Measurements from ENCODE around the gene RFNG. TPM values are rescaled to one million over a fixed set of nuclear protein-coding genes. Genes with fewer than 3 reads are reported as not detected.

The RFNG gene
- 13.7 TPM for total RNA-seq

DNA sequence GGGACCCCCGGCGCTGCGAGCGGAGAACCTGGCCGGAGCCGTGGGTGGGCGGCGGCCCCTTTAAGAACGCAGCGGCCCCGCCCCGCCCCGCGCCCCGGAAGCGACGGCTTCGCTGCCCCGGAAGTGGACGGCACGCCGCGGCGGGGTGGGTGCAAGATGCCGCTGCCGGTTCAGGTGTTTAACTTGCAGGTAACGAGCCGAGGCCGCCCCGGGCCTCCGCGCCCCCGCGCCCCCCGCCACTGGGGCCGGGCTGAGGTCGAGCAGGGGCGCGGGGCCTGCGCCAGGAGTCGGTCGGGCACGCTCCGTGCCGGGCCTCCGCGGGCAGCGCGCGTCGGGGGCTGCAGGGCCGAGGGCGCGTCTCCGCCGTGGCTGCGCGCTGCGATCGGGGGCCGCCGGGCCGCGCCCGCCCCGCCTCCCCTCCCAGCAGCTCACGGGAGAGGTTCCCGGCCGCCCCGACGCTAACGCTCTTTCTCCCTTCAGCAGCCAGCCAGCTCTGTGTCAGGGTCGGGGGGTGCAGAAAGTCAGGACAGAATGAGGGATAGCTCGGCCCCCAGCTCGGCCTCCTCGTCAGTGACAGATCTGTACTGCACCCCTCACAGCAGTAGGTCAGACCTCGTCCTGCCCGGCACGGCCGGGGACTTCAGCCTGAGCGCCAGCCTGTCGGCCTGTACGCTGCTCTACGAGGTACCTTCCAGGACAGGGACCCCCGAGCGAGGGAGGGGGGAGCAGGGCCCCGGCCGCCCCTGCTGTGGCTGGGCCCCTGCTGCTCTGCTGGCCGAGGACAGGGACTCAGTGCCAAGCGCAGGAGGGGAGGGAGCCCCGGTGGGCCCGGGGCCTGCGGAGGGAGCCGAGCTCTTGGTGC is at the start of gene RFNG, which contains the start of gene GPS1:
RFNG (minus strand) TSS at position 36 of the 862 bp plus-strand sequence. CDS start 45 bp downstream, outside the sequence.
GPS1 (plus strand) TSS at position 123 of the 862 bp plus-strand sequence; CDS start at position 157, 34 bp downstream.
- Histone ChIP-seq H3K4me3 (ENCODE audit: low read length) (peak within 1 kb of the TSS; percentile 56), H3K4me1 (ENCODE audit: insufficient read depth, low read length) (peaks cover 21% of the 10 kb centered on the region), H3K27me3 (ENCODE audit: insufficient read depth, low read length) (no peaks in the 10 kb centered on the region)

GRCh38 chr17:82101301-82101715 is 49.7 kb upstream of the RFNG start:
- Histone ChIP-seq H3K27me3 (ENCODE audit: insufficient read depth, low read length) (no peaks in the 10 kb centered on the region), H3K9me3 (ENCODE audit: low read depth, low read length) (no peaks in the 10 kb centered on the region), H3K4me3 (ENCODE audit: low read length) (no peak overlapping the region), H3K4me1 (ENCODE audit: insufficient read depth, low read length) (peaks cover 37% of the 10 kb centered on the region)

More for the DNA sequence above, at the start of gene RFNG, which contains the start of gene GPS1:
- H3K9me3 ChIP-seq (ENCODE audit: low read depth, low read length) = no peaks in the 10 kb centered on the region

DNA sequence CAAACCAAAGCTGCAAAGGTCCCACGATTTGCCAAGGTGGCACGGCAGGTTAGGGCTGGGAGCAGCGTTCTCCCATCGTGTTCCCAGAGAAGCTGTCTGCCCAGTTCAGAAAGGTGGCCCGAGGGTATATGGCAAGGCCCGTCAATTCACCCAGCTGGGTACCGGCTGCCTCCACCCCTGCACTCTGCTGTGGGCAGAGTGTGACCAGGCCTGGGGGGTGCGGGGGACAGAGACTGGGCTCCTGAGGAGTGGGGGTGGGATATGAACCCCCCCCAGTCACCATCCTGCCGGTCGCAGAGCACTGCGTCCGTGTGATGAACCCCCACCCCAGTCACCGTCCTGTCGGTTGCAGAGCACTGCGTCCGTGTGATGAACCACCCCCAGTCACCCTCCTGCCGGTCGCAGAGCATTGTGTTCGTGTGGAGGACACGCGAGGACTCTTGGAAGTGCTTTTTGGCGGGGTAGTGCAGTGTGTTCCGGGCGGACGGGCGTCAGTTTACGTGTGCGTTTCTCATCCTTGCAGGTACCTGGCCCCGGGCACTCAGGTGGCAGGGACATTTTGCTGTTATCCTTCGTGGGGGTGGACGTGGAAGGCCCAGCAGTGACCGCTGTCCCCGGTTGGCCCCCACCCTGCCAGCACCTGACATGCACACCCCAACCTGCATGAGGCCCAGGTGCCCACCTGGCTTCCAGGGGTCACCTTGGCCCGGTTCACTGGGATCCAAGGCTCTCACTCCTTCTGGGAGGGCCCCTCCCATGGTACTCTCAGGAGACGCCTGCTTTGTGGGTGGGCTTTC is 49.1 kb upstream of the RFNG start:
- H3K4me3 ChIP-seq (ENCODE audit: low read length) = no peak overlapping the region
- no peaks in the 10 kb centered on the region for H3K9me3 ChIP-seq (ENCODE audit: low read depth, low read length)
- H3K4me1 ChIP-seq (ENCODE audit: insufficient read depth, low read length) = peaks cover 32% of the 10 kb centered on the region
- H3K27me3 ChIP-seq (ENCODE audit: insufficient read depth, low read length) = no peaks in the 10 kb centered on the region

DNA sequence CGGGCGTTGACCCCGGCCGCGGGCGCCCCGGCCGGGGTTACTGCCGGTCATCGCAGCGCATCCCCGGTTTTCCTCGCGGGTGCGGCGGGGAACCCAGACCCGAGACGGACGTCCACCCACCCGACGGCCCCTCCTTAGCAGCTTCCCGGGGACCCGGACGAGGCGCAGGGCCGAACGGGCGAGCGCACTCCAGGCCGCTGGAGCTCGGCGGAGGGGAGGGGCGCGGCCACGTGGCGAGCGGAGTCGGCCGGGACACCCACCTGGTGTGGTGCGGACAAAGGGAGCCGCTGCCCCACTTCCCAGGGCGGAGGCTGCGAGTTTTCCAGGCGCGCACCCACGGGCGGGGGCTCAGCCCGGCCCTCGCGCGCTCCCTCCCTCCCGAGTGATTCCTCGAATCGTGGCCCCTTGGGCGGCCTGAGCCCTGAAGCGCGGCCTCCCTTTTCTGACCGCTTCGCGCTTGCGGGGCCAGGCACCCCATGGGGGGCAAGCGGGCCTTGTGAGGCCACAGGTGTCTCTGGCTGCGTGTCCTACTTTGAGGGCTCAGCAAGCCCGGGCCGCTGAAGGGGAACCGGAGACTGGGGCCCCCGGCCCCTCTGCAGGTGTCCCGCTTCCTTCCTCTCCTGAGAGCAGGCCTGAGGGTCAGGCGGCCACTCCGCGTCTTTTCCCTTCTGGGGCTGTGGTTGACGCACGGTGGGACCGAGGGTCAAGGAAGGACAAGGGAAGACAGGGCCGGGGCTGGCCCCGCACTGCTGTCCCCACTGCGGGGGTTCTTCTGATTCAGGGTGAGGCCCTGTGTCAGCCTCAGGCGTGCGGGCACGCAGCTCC is 47.5 kb upstream of the RFNG start:
- H3K27me3 ChIP-seq (ENCODE audit: insufficient read depth, low read length) = no peaks in the 10 kb centered on the region
- H3K4me3 ChIP-seq (ENCODE audit: low read length) = peak overlapping the region; percentile 50
- peaks cover 26% of the 10 kb centered on the region for H3K4me1 ChIP-seq (ENCODE audit: insufficient read depth, low read length)
- H3K9me3 ChIP-seq (ENCODE audit: low read depth, low read length) = no peaks in the 10 kb centered on the region

DNA sequence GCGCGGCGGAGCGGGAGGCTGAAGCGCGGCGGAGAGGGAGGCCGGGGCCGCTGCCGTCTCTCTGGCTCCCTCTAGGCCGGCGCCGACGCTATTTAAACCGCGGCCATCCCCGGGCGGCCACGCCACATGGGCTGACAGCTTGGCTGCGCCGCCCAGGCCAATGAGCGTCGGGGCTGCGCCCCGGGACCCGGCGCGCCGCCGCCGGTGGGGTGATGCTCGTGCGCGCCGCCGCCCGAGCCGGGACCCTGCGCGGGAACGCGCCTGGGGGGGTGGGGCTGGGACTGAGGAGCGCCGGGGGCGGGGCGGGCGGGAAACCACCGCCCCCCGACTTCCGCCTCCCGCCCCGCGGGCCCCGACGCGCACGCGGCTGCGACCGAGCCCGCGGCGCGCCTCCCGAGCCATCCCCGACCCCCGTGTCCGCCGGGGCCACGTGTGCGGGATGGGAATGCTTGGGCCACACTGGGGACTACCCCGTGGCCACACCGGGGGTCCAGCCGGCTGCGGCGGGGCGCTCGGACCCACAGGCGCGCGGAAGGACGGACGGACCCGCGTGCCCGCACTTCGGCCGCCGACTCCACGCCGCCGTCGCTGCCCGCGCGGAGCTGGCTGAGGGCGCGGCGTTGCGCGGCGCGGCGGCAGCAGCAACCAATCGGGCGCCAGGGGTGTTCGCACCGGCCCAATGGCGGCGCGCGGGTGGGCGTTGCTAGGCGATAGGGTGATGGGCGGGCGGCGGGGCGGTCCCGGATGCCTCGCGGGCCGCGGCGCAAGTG is 46.7 kb upstream of the RFNG start, which contains the start of gene FASN:
FASN (minus strand) TSS at position 68 of the 770 bp plus-strand sequence. CDS start 1,791 bp downstream, outside the sequence.
- Histone ChIP-seq H3K4me1 (ENCODE audit: insufficient read depth, low read length) (peaks cover 26% of the 10 kb centered on the region), H3K27me3 (ENCODE audit: insufficient read depth, low read length) (no peaks in the 10 kb centered on the region), H3K4me3 (ENCODE audit: low read length) (peak within 1 kb of the TSS; percentile 50), H3K9me3 (ENCODE audit: low read depth, low read length) (no peaks in the 10 kb centered on the region)

DNA sequence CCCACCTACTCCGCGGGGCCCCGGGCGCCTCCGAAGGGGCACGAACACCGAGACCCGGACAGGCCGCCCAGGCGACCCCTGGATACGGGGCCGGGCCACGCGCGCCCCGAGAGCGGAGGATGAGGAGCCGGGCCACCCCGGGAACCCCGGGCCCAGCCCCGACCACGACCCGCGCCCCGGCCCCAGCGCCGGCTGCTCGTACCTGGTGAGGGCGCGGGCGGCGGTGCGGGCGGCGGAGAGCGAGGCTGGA is 46.2 kb upstream of the RFNG start:
- Histone ChIP-seq H3K9me3 (ENCODE audit: low read depth, low read length) (no peaks in the 10 kb centered on the region), H3K4me1 (ENCODE audit: insufficient read depth, low read length) (peaks cover 26% of the 10 kb centered on the region), H3K27me3 (ENCODE audit: insufficient read depth, low read length) (no peaks in the 10 kb centered on the region), H3K4me3 (ENCODE audit: low read length) (peak overlapping the region; percentile 50)

DNA sequence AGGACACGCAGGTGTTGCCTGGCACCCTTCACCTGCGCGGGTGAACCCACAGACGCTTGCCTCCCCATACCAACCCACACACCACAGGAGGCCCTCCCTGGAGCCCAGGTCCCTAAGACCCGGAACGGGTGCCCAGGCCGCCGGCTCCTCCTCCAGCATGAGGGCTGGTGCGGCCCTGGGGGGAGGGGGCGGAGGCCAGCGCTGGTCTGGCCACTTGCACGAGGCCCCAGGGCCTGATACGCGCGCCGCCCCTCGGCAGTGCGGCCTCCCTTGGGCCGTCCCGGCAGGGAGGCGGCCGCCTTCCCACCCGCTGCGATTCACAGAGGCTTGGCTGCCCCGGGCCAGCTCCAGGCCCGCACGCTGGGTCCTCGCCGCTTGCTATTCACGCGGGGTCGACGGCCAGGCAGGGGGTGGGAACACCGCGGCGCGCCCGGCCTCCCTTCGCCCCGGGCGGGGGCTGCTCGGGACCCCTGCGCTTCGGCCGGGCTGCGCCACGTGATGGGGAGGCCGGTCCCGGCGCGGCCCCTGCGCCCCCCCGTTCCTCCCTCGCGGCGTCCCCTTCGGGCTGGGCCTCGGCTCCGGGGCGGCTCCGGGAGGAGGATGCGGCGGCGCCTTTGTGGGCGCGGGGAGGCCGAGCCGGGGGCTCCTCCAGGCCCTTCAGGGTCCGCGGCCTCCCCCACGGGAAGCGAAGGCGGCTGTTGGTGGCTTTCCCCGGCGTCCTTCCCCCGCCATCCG is 45.7 kb upstream of the RFNG start:
- H3K4me1 ChIP-seq (ENCODE audit: insufficient read depth, low read length) = peaks cover 26% of the 10 kb centered on the region
- peak overlapping the region; percentile 50 for H3K4me3 ChIP-seq (ENCODE audit: low read length)
- H3K9me3 ChIP-seq (ENCODE audit: low read depth, low read length) = no peaks in the 10 kb centered on the region
- H3K27me3 ChIP-seq (ENCODE audit: insufficient read depth, low read length) = no peaks in the 10 kb centered on the region

GRCh38 chr17:82096709-82097183 is 45.1 kb upstream of the RFNG start:
- no peaks in the 10 kb centered on the region for H3K27me3 ChIP-seq (ENCODE audit: insufficient read depth, low read length)
- peak overlapping the region; percentile 50 for H3K4me3 ChIP-seq (ENCODE audit: low read length)
- H3K4me1 ChIP-seq (ENCODE audit: insufficient read depth, low read length) = peaks cover 26% of the 10 kb centered on the region
- H3K9me3 ChIP-seq (ENCODE audit: low read depth, low read length) = no peaks in the 10 kb centered on the region

GRCh38 chr17:82095777-82096708 is 44.4 kb upstream of the RFNG start:
- Histone ChIP-seq H3K27me3 (ENCODE audit: insufficient read depth, low read length) (no peaks in the 10 kb centered on the region), H3K9me3 (ENCODE audit: low read depth, low read length) (no peaks in the 10 kb centered on the region), H3K4me3 (ENCODE audit: low read length) (no peak overlapping the region), H3K4me1 (ENCODE audit: insufficient read depth, low read length) (peaks cover 26% of the 10 kb centered on the region)

DNA sequence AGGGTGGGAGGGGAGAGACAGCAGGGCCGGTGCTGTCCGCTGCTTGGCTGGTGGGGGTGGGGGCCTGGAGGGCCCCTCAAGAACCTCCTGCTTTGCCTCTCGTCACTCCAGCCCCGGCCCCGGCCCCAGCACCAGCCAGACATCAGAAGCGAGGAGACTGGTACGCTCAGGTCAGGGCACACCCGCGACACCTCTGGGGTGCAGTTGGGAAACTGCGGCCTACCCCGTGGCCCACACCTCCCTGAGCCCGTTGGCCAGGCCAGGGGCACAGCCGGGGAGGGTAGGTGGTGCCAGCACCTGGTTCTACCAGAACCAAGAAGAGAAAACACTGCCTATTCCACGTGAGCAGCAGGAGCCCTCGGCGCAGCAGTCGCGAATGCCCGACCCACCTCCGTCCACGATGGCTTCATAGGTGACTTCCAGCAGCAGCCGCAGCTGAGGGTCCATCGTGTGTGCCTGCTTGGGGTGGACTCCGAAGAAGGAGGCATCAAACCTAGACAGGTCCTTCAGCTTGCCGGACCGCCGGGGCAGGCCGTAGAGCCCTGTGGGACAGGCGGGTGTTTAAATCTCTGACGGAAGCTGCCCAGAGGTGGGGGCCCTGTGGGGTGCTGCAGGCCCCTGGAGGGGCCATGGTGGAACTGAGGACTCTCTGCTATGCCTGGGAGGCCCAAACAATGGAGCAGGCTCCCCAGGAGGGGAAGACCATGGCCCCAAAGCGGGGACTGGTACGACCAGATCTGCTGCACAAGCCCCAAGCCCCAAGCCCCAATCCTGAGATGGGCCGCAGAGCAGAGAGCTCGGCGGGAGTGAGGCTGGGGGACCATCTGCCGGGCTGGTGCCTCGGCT is 43.5 kb upstream of the RFNG start:
- Histone ChIP-seq H3K9me3 (ENCODE audit: low read depth, low read length) (no peaks in the 10 kb centered on the region), H3K4me3 (ENCODE audit: low read length) (no peak overlapping the region), H3K27me3 (ENCODE audit: insufficient read depth, low read length) (no peaks in the 10 kb centered on the region), H3K4me1 (ENCODE audit: insufficient read depth, low read length) (peaks cover 26% of the 10 kb centered on the region)

- Histone ChIP-seq H3K27me3 (ENCODE audit: insufficient read depth, low read length) (no peaks in the 10 kb centered on the region), H3K9me3 (ENCODE audit: low read depth, low read length) (no peaks in the 10 kb centered on the region), H3K4me1 (ENCODE audit: insufficient read depth, low read length) (peaks cover 13% of the 10 kb centered on the region), H3K4me3 (ENCODE audit: low read length) (no peak overlapping the region)
Measured at GRCh38 chr17:82092995-82093751, 41.6 kb upstream of the RFNG start.
